Measurements from ENCODE around the gene SYTL1. TPM values are rescaled to one million over a fixed set of nuclear protein-coding genes. Genes with fewer than 3 reads are reported as not detected.

The SYTL1 gene
- total RNA-seq, 2 donors from 2014 or later: 26.0 to 43.4 TPM

GRCh38 chr1:27332536-27333281 lies 9.1 kb upstream of the SYTL1 start:
- H3K36me3 Mint-ChIP-seq (ENCODE audit: low read depth): peaks cover 74% of the 10 kb centered on the region
- H3K27me3 Mint-ChIP-seq: no peaks in the 10 kb centered on the region
- ATAC-seq (replicated peaks): peak; percentile 84
- peak overlapping the region; percentile 41 for H3K27ac Mint-ChIP-seq
- peaks cover 5% of the 10 kb centered on the region for H3K4me1 Mint-ChIP-seq
- no peak overlapping the region for H3K4me3 Mint-ChIP-seq
- H3K9me3 Mint-ChIP-seq: no peaks in the 10 kb centered on the region

- no peak overlapping the region for H3K4me3 Mint-ChIP-seq
- H3K27ac Mint-ChIP-seq: no peak overlapping the region
- no peaks in the 10 kb centered on the region for H3K9me3 Mint-ChIP-seq
- H3K27me3 Mint-ChIP-seq: no peaks in the 10 kb centered on the region
- H3K36me3 Mint-ChIP-seq (ENCODE audit: low read depth): peaks cover 64% of the 10 kb centered on the region
- no peak for ATAC-seq (replicated peaks)
- H3K4me1 Mint-ChIP-seq: peaks cover 5% of the 10 kb centered on the region
These were observed 8.0 kb upstream of the SYTL1 start for GRCh38 chr1:27333717-27334279.

GRCh38 chr1:27335506-27336422 lies 6.1 kb upstream of the SYTL1 start:
- H3K9me3 Mint-ChIP-seq: no peaks in the 10 kb centered on the region
- ATAC-seq (replicated peaks): no peak
- H3K27me3 Mint-ChIP-seq: no peaks in the 10 kb centered on the region
- no peak overlapping the region for H3K27ac Mint-ChIP-seq
- peaks cover 52% of the 10 kb centered on the region for H3K36me3 Mint-ChIP-seq (ENCODE audit: low read depth)
- peaks cover 15% of the 10 kb centered on the region for H3K4me1 Mint-ChIP-seq
- H3K4me3 Mint-ChIP-seq: no peak overlapping the region

- Mint-ChIP-seq H3K27me3 (no peaks in the 10 kb centered on the region), H3K27ac (no peak overlapping the region), H3K9me3 (no peaks in the 10 kb centered on the region), H3K4me1 (peaks cover 23% of the 10 kb centered on the region), H3K36me3 (ENCODE audit: low read depth) (peaks cover 45% of the 10 kb centered on the region), H3K4me3 (no peak overlapping the region)
- no peak for ATAC-seq (replicated peaks)
These were observed 5.1 kb upstream of the SYTL1 start for GRCh38 chr1:27336756-27337155.

GRCh38 chr1:27338751-27339150 lies 3.1 kb upstream of the SYTL1 start:
- ATAC-seq (replicated peaks): no peak
- H3K36me3 Mint-ChIP-seq (ENCODE audit: low read depth): peaks cover 36% of the 10 kb centered on the region
- peak overlapping the region; percentile 64 for H3K27ac Mint-ChIP-seq

GRCh38 chr1:27339213-27339612 lies 2.6 kb upstream of the SYTL1 start:
- H3K36me3 Mint-ChIP-seq (ENCODE audit: low read depth): peaks cover 32% of the 10 kb centered on the region
- H3K27me3 Mint-ChIP-seq: no peaks in the 10 kb centered on the region
- no peaks in the 10 kb centered on the region for H3K9me3 Mint-ChIP-seq
- H3K27ac Mint-ChIP-seq: peak overlapping the region; percentile 64
- peaks cover 27% of the 10 kb centered on the region for H3K4me1 Mint-ChIP-seq
- ATAC-seq (replicated peaks): no peak
- peak overlapping the region; percentile 90 for H3K4me3 Mint-ChIP-seq

More at GRCh38 chr1:27338751-27339150, 3.1 kb upstream of the SYTL1 start:
- Mint-ChIP-seq H3K27me3 (no peaks in the 10 kb centered on the region), H3K4me3 (peak overlapping the region; percentile 90), H3K4me1 (peaks cover 27% of the 10 kb centered on the region), H3K9me3 (no peaks in the 10 kb centered on the region)

GRCh38 chr1:27342391-27342777 lies 562 bp downstream of the SYTL1 start:
- peak; percentile 75 for ATAC-seq (replicated peaks)
- no peaks in the 10 kb centered on the region for H3K27me3 Mint-ChIP-seq
- H3K4me3 Mint-ChIP-seq: peak overlapping the region; percentile 90
- no peaks in the 10 kb centered on the region for H3K9me3 Mint-ChIP-seq
- peaks cover 34% of the 10 kb centered on the region for H3K4me1 Mint-ChIP-seq
- peak overlapping the region; percentile 84 for H3K27ac Mint-ChIP-seq
- H3K36me3 Mint-ChIP-seq (ENCODE audit: low read depth): peaks cover 16% of the 10 kb centered on the region

- H3K27ac Mint-ChIP-seq: peak overlapping the region; percentile 84
These were observed 1.2 kb downstream of the SYTL1 start for GRCh38 chr1:27342778-27343638.

GRCh38 chr1:27343639-27344025 lies 1.8 kb downstream of the SYTL1 start:
- Mint-ChIP-seq H3K27me3 (no peaks in the 10 kb centered on the region), H3K27ac (peak overlapping the region; percentile 84), H3K4me3 (peak overlapping the region; percentile 90), H3K36me3 (ENCODE audit: low read depth) (peaks cover 16% of the 10 kb centered on the region), H3K9me3 (no peaks in the 10 kb centered on the region), H3K4me1 (peaks cover 38% of the 10 kb centered on the region)
- ATAC-seq (replicated peaks): no peak

More at GRCh38 chr1:27342778-27343638, 1.2 kb downstream of the SYTL1 start:
- peak; percentile 54 for ATAC-seq (replicated peaks)
- Mint-ChIP-seq H3K36me3 (ENCODE audit: low read depth) (peaks cover 16% of the 10 kb centered on the region), H3K27me3 (no peaks in the 10 kb centered on the region), H3K4me3 (peak overlapping the region; percentile 90), H3K4me1 (peaks cover 37% of the 10 kb centered on the region), H3K9me3 (no peaks in the 10 kb centered on the region)

GRCh38 chr1:27345272-27345671 lies 3.5 kb downstream of the SYTL1 start:
- Mint-ChIP-seq H3K27me3 (no peaks in the 10 kb centered on the region), H3K4me3 (peak overlapping the region; percentile 42), H3K4me1 (peaks cover 27% of the 10 kb centered on the region), H3K36me3 (ENCODE audit: low read depth) (peaks cover 16% of the 10 kb centered on the region), H3K27ac (no peak overlapping the region), H3K9me3 (no peaks in the 10 kb centered on the region)
- no peak for ATAC-seq (replicated peaks)

- no peaks in the 10 kb centered on the region for H3K27me3 Mint-ChIP-seq
- H3K9me3 Mint-ChIP-seq: no peaks in the 10 kb centered on the region
- H3K4me1 Mint-ChIP-seq: peaks cover 18% of the 10 kb centered on the region
- no peak overlapping the region for H3K27ac Mint-ChIP-seq
- H3K4me3 Mint-ChIP-seq: no peak overlapping the region
- ATAC-seq (replicated peaks): no peak
- peaks cover 16% of the 10 kb centered on the region for H3K36me3 Mint-ChIP-seq (ENCODE audit: low read depth)
These were observed 4.5 kb downstream of the SYTL1 start for GRCh38 chr1:27346357-27346756.

- Mint-ChIP-seq H3K4me3 (no peak overlapping the region), H3K4me1 (peaks cover 16% of the 10 kb centered on the region), H3K36me3 (ENCODE audit: low read depth) (peaks cover 16% of the 10 kb centered on the region), H3K27me3 (no peaks in the 10 kb centered on the region), H3K27ac (peak overlapping the region; percentile 47), H3K9me3 (no peaks in the 10 kb centered on the region)
- ATAC-seq (replicated peaks): no peak
These were observed 5.3 kb downstream of the SYTL1 start for GRCh38 chr1:27346991-27347624.
